OCI-LY3 (cell line): ENCODE results near the gene KCNS3.

Experiments used
- EZH2phosphoT487 ChIP-seq: fragments of 200-600 bp; shearing (Covaris generic); IDR thresholded peaks from 2 replicates; pipeline ENCODE4 v1.6.1; 2018; ENCODE audit warnings: antibody characterized with exemption, mixed run types, low read depth
- TF ChIP-seq, protein P1 (sequence below): fragments of 200-600, 300-600 bp; sonication (generic); IDR thresholded peaks from 2 replicates; pipeline ENCODE4 v1.5.1; 2014; ENCODE audit warnings: antibody characterized with exemption, low read length, low read depth

DNA sequence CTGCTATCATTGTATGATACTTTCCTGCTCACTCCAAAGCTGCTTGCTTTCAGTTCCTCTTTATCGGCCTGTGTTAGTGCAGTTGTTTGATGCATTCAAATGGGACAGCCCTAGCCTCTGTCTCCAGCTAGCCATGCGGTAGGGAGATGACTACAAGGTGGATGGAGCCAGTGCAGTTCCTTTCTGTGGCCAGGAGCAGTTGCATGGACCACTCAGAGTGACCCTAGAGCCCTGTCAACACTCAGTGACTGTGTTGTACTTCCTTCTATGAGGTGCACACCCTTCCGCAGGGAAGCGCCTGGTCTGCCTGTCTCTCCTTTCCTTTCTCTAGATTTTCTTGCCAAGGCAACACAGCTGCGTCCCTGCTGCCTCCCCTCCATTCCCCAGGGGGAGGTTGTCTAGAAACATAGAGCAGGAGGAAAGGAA, 33.8 kb downstream of the KCNS3 start:
- TF ChIP-seq, protein P1, sequence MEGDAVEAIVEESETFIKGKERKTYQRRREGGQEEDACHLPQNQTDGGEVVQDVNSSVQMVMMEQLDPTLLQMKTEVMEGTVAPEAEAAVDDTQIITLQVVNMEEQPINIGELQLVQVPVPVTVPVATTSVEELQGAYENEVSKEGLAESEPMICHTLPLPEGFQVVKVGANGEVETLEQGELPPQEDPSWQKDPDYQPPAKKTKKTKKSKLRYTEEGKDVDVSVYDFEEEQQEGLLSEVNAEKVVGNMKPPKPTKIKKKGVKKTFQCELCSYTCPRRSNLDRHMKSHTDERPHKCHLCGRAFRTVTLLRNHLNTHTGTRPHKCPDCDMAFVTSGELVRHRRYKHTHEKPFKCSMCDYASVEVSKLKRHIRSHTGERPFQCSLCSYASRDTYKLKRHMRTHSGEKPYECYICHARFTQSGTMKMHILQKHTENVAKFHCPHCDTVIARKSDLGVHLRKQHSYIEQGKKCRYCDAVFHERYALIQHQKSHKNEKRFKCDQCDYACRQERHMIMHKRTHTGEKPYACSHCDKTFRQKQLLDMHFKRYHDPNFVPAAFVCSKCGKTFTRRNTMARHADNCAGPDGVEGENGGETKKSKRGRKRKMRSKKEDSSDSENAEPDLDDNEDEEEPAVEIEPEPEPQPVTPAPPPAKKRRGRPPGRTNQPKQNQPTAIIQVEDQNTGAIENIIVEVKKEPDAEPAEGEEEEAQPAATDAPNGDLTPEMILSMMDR, result no peak
- TF ChIP-seq EZH2phosphoT487, result no peak
